CD4-positive, alpha-beta T cell treated with Interleukin-15 for 4 hours (primary cell): ENCODE measurements around the gene KLHL33.

Source experiments
- DNase-seq: peaks from one replicate; pipeline ENCODE4 v3.0.0-alpha.2; 2020; ENCODE audit warnings: low spot score

KLHL33 gene

DNA sequence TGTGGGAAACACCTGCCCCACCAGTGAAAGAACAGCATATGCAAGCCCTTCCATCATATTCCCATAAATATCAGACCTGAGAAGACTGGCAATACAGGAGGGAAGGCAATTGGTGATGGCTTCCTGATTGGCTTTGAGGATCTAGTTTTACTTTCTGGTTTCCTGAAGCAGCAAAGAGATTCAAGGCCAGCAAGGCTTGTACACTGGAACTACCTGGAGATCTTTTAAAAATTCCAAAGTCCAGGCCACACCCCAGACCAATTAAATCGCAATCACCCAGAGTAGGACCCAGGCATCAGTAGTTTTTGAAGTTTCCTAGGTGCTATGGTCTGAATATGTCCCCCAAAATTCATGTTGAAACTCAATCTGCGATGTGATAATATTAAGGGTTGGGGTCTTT is 19.7 kb downstream of the KLHL33 start:
- no peak for DNase-seq

DNA sequence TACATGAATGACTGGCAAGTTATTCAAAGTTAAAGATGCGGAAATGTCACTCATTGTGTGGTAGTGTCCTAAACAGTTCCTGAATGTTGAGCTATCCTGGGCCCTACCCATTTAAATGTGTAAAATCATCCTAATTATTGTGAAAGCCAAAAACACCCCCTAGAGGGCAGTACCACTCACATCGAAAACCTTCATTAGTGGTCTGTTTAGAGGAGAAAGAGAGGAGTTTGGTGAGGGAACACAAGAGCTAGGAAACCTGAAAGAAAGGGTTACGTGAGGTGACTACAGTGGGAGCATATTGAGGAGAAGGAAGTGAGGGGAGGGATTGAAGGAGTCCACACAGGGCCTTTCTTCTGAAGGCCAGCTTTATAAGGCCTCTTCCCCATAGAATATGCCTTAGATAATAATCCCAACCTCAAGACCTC is 20.2 kb downstream of the KLHL33 start:
- DNase-seq = peak; percentile 68

DNA sequence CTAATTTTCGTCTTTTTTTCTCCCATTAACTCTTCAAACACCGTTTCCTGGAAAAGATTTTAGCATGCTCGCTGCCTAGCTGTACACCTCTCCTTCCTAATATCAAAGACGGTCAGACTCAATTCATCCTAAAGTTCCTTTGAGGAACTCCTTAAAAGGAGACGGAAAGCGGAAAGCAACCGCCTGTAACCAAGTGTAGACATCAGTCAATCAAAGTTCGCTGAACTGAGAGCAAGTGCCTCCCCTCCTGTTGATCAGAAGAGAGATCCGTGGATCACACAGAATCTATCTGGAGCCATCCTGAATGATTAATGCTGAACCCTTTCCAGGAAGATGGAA is 22.3 kb downstream of the KLHL33 start:
- DNase-seq = peak; percentile 26

DNA sequence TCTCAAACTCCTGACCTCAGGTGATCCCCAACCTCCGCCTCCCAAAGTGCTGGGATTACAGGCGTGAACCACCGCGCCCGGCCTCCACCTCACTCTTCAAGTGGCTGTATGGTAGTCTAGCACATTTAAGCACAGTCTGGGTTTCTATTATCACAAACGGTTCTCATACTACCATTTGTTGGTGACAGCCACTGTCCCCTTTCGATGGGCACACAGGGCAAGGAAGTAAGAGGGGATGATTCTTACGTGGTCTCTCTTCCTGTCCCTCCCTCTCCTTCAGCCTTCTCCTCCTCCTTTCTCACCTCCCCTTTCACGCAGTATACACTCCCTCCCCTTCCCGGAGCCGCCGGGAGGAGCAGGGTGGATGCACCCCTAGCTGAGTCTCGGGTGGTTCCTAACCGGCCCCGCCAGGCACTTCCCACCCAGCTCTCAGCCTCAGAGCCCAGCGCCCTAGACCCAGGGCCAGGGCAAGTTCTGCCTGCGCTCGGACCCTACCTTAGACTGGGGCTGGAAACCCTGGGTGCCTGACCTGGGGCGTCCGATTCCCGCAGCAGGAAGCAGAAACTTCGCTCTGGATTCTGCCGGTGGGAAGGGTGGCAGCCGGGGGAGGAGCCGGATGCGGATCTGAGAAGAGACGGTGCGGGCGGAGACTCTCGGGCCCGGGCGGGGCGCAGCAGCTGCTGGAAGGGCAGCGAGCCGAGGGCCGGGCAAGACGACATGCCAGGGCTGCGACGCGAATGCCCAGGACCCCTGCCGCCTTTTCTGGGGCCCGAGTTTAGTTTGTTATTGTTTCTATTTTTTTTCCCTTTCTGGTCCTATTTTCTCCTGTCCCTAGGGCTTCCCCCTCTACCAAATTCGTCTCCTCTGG is 22.9 kb downstream of the KLHL33 start, which contains the start of gene TEP1:
TSS of gene TEP1 (minus strand) at position 626 of the 868 bp plus-strand sequence. CDS start 5,062 bp downstream, outside the sequence.
- peak; percentile 63 for DNase-seq

DNA sequence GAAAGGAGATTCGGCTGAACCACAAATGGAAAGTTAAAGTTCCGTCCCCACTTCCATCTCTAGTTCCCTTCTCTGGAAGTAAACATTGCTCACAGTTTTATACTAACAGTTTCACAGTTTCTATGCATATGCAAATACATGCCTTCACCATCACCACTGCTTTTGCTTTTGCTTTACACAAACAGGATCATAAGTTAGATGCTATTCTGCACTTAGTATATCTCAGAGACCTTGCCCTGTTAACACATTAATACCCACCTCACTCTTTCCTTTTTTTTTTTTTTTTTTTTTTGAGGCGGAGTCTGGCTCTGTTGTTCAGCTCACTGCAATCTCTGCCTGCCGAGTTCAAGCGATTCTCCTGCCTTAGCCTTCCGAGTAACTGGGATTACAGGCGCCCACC is 23.6 kb downstream of the KLHL33 start:
- DNase-seq = peak; percentile 28

DNA sequence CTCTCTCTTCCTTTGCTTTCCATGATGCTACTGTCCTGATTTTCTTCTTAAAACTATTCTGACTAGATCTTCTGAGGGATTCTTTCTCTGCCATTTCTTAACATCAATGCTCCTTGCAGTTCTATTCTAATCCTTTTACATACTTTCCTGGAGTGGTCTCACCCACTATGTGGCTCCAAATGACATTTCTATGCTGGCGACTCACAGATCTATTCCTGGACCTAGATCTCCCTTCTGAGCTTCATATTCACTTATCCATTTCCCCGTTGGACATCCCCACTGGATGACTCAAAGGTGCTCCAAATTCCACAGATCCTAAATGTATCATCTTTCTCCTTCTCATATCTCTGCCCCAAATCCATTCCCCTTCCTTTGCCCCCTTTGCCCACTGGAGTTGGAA is 26.7 kb downstream of the KLHL33 start:
- DNase-seq = no peak

DNA sequence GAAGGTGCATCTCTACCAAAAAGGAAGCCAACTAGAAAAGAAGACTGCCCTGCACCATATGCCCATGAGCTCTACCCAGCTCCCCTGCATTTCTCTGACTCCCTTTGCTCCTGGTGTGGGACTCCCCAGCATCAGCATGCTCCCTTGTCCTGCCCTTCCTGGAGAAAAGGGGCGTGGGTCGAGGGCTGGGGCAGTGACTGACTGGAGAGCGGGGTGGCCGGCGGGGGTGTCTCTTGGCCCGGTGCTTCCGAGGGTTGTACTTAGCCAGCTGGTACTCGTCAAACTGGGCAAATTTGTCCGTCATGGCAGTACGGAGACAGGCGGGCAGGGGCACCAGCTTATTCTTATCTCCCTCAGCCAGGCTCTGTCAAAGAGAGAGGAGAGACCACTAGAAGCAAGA is 32.4 kb downstream of the KLHL33 start:
- no peak for DNase-seq

DNA sequence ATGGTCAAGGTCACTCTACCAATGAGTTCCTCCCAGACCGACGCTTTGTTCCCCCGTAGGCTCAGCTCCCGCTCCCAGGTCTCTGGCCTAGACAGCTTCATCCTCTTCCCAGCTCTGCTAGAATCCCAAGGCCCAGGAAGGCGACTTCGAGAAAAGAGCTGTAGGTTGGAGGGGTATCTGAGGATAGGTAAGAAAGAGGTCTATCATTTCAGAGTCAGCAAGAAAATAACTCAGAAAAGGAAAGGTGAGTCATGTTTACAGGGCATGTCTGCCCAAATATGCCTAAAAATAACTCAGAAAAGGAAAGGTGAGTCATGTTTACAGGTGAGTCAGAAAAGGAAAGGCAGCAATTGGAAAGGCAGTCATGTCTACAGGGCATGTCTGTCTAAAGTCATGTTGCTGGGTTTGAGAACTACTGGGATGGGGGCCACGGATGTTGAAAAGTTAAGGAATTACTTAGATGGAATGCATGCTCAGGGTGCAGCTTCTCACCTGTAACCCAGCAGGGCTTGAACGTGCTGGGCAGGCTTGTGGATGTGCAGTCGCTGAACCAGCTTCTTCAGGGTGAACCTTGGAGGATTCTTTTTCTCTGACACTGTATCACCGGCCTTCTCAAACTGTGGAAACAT is 34.9 kb downstream of the KLHL33 start:
- DNase-seq = peak; percentile 56

DNA sequence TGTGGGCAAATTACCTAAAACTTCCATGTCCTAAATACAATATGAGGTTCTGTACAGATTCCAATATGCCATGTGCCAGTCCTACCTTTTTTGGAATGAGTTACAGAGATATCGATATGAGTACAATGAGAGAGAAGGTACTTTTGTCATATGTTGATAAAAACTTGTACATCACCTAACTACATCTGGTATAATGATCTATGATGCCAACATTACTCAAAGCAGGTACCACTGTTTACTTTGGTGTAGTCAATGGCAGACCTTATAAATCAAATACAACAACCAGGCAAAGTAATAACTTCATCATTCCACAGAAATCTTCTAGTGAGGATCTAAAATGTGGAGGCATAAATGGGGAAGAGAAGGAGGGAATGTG is 35.4 kb downstream of the KLHL33 start:
- DNase-seq = no peak

DNA sequence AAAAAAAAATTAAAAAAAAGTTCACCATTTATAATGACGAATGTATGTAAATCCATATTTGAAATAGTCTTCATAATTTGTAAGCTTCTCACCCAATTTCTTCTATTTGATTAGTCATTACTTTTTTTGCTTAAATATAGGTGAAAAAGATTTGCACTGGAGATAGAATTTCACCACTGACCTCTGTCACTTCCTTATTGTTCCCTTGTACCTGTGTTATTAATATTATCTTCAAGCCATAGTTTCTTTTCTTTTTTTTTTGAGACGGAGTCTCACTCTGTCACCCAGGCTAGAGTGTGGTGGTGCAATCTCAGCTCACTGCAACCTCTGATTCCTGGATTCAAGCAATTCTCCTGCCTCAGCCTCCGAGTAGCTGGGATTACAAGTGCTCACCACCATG is 38.5 kb downstream of the KLHL33 start:
- DNase-seq = no peak

DNA sequence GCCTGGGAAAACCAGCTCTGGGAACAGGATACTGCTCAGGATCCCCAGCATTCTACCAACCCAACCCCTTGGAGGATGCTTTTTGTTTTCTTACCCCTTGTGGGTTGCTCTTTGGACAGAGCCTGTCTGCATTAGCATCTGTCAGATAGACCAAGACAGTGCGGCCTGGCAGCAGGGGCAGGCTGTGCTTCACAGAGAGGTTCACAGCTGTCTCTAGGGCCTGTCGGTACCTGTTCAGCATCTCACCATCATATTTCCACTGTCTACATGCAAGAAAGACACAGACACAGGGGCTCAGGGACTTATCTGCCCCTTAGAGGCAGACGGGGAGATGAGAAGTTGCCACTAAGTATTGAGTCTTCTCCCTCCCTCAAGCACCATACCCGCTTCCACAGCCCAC is 44.5 kb downstream of the KLHL33 start:
- no peak for DNase-seq

DNA sequence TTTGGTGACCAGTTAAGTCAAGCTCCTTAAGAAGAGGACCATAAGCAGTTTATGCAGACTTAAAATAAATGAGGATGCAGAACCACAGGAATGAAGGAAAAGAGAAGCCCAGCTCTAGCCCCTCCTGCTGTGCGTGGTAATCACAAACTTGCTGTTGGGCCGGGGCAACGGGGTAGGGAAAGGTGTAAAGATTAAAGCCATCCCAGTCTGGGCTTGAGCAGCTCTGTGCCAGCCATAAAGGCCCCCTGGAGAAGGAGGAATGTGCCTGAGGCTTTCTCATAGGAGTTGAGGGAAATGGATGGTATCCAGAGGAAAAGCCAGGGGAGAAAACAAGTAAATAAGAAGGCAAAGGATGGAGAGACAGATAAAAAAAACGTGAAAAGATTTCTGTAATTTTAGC is 47.8 kb downstream of the KLHL33 start:
- DNase-seq = no peak

DNA sequence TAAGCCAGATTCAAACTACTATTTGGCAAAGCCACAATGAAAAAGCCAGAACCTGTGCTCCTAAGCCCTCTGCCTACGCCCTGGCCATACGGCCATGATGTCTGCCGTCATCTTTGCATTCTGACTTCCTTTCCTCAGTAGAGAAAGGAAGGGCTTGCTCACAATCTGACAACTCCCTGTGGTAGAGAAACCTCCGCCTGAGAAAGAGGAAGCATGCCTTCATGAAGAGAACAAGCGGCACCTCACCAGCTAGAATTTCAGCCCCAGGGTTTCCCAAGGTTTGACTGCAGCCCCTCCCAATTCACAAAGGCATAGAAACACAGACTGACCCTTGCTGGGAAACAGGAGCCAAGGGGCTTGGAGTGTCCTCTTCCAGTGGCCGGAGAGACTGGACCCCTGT is 48.4 kb downstream of the KLHL33 start:
- DNase-seq = no peak

DNA sequence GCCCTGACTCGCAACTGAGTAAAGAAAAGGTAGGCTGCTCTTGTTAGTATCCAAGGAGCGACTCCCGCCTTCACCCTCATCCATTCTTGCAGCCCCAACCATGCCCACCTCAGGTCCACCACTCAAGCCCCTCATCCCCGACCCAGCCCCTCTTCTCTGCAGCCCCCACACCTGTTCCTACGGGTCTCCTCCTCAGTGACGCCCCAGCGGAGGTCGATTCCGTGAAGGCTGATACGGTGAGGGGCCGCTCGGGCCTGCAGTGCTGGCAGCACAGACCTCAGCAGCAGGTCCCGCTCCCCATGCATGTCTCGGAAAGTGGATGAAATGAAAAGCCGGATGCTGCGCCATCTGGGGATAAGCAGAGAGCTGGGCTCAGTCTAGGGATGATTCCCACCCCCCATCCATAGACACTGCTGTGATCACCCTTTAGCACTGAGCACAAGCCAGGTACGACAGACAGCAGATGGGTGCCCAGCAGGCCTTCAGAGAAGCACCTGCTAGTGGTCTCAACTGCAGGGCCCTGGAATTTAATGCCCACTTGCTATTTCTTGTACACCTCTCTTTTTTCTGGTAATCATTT is 49.6 kb downstream of the KLHL33 start:
- DNase-seq = no peak

DNA sequence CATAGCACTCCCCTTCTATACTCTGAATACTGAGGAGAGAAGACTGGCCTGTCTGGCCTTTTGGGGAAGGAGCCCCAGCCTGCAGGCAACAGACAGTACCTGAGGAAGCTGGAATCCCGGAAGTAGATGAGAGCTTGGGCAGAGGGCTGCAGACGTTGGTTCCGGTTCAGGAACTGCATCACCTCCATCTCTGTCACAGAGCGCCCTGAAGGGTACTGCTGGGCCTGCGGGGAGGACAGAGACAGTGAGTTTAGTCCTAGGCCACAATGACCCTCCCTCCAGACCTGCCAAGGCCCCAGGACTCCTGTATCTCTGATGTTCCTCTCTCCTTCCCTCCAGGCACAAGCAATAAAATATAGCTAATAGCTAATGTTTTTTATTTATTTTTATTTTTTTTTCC is 51.1 kb downstream of the KLHL33 start:
- DNase-seq = no peak

DNA sequence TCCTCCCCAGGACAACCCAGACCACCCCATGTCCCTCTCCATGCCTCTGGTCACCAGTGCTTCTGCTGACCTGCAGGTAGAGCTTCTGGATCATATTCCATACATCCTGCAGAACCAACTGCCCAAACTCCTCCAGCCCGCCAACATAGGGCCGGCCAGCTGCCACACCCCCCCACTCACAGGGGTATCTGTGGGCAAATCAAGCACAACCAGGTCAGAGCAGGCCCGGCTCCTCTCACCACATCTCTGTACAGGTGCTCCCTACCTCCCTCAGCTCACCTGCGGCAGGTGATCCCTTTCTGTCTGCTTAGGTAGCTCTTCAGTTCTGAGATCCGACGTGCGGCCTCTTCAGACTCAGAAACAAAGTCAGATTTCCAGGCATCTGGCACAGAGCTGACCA is 51.6 kb downstream of the KLHL33 start:
- no peak for DNase-seq

DNA sequence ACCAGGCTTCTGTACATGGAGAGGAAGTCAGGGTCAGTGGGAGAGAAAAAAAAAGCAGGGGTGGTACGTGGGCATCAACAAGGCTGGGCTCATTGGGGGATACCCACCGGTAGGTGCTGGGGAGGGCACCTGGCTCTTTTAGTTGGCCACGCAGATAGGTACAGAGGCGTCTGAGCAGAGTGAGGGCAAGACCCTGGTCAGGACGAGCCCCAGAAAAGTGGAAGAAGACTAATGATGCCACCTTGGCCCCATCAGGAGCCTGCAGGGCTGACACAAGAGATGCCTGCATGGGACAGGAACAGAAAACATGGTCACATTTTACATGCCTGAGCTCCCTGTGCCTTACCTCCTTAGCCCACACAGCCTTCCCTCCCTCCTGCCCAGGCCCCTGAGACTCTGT is 52.3 kb downstream of the KLHL33 start:
- no peak for DNase-seq

DNA sequence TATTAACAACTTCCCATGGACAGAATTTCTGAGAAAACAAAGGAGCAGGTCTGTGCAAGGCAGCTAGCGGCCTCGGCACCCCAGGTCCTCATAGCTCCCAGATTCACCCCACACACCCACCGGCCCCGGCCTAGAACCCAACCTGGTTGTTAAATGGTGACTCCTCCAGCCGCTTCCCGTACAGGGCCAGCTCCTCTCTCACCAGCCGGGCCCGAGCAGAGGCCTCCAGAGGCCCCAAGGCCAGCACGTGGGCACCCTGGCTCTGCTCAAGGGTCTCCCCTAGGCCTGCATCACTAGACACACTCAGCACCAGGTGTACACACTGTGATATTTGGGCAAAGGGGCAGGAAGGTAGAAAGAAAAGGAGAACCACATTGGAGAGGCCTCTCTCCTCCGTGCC is 52.9 kb downstream of the KLHL33 start:
- DNase-seq = no peak

DNA sequence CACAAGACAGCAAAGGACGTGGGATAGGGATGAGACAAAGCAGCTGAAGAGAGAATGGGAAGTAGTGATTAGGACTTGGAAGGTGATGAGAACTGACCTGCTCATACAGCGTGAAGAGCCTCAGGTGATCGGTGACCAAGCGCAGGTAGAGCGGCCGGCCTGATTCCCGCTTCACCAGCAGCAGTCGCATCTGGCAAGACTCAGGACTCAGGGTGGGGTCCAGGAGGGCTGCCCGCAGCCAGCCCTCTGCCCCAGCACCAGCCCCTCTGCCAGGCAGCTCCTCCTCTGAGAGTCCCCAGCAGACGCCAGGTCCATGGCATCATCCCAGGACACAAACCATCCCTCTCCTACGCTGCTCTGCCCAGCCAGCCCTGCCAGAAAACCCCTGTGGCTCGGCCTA is 53.4 kb downstream of the KLHL33 start:
- no peak for DNase-seq

DNA sequence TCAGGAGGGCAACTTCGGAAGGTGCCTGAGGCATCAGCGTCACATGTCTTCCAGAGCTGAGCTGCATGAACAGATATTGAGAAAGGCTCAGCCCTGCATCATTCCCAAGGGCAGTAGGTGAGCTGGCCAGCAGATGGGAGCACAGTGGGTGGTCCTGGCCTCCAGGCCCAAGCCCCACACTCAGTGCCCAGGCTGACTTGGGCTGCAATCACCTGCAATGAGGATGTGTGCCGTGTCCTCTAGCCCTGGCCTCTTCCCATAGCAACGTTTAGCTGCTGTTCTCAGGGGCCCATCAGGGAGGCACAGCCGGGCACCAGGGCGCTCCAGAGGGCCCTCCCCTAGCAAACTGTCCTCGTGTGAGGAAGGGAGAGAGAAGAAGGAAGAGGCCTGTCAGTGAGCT is 54.6 kb downstream of the KLHL33 start:
- DNase-seq = no peak

DNA sequence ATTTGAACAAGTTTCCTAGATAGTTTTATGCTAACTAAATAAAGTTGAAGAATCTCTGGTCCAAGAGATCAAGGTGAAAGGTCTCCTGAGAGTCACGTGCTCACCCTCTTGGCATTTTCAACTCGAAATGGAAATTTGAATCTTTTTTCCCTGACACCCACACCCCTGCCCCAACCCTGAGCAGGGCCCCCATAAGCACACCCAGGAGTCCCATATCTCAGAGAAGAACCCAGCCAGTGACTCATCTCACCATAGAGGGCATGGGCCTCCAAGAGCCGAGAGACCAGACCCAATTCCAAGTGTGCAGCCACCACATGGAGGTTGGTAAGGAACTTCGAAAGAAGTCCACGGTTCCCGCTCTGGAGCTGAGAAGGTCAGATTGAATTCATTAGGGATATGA is 55.3 kb downstream of the KLHL33 start:
- DNase-seq = no peak

DNA sequence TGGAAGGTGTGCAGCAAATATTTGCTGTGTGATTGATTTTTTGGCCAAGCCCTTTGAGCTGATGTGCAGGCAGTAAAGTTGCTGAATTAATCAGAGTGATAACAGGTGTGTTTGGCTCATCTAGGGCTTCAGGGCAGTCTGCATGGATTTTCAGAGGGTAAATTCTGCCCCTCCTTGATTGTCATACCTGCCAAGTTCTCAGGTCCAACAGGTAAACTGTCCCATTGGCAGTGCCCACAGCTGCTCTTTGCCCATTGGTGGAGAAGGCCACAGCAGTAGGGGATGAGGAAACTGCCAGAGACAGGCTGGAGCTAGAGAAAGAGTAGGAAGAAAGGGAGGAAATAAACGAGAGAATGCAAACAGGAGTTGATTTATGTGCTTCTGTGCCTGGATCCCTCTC is 56.2 kb downstream of the KLHL33 start:
- no peak for DNase-seq

DNA sequence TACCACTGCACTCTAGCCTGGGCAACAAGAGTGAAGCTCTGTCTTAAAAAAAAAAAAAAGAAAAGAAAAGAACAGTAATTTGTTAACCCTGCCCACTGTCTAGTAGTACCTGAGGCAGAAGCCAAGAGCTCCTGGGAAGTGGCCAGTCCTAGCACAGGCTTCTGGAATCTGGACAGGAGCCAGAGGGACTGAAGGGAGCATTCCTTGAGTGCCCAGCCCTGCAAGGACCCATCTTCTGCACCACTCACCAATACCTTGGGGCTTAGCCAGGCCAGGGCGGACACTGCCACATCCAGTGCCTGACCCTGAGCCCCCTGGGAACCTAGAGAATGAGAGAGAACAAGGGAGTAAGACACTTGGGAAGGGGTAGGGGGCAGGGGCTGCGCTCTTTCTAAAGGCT is 58.8 kb downstream of the KLHL33 start:
- no peak for DNase-seq
